Fibroblast of skin of scalp (primary cell): ENCODE measurements around the gene IQSEC1.

Experiments used
- DNase-seq: peaks from one replicate; pipeline ENCODE4 v3.0.0-alpha.2; 2013

IQSEC1 gene

DNA sequence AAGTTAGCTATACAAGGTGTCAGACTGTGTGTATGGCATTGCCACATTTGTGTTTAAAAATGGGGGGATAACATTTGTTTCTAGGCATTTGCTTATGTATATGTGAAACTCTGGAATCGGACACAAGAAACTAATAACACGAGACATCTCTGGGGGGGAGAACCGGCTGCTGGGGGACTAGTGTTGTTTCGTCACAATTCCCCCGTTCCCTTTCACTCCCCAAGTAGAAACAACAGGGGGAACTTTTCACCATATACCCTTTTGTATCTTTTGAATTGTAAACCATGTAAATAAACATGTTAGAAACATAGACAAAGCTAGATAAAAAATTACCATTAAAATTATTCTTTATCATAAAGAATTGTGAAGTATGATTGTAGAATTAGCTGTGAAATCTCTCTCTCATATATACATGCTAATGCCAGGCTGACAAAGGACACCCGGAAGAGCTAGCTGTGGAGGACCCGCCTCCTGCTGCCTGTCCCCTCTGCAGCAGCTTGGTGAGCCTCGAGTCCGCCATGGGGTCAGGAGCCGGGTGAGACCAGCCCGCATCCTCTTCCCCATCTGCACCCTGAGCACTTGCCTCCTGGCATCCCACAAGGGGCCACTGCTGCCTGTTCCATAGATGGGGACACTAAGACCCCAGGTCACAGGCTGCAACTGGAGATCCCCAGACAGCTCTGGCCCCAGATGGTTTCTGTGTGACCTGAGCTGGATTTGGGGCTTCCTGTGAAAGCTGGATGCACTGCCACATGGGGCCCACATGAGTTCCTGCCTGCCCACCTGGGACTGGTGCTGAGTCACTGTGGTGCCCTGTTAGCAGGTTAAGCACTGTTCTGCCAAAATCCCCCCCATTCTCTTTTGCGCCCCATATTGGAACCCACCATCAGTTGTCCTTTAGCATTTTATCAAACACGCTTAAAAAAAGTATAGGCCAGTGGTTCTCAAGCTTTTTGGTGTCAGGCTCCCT lies 91.6 kb downstream of the IQSEC1 start:
- DNase-seq: no peak

- DNase-seq: no peak
Measured at GRCh38 chr3:12980596-12981290, 92.5 kb downstream of the IQSEC1 start.

DNA sequence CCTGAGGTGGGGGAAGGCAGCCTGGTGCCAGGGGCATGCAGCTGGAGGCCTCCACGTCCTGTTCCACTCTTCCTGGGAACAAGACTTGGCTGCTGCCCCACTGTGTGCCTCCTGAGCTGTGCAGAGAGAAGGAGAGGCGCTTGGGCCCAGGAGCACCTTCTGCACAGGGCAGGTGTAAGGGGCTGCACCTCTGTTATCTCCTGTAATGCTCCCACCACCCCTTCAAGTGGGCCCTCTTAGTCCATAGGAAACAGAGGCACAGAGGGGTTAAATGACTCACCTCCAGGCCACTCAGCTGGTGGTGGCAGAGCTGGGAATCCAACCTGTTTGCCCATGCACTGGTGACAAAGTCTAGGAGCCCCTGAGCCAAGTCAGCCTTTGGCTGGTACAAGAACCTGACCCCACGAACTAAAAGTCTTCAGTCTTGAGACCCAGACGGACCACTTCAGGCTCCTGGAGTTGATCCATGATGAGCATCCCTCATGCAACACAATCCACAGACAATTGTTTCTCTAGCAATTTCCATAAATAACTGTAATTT lies 93.2 kb downstream of the IQSEC1 start:
- DNase-seq: no peak

DNA sequence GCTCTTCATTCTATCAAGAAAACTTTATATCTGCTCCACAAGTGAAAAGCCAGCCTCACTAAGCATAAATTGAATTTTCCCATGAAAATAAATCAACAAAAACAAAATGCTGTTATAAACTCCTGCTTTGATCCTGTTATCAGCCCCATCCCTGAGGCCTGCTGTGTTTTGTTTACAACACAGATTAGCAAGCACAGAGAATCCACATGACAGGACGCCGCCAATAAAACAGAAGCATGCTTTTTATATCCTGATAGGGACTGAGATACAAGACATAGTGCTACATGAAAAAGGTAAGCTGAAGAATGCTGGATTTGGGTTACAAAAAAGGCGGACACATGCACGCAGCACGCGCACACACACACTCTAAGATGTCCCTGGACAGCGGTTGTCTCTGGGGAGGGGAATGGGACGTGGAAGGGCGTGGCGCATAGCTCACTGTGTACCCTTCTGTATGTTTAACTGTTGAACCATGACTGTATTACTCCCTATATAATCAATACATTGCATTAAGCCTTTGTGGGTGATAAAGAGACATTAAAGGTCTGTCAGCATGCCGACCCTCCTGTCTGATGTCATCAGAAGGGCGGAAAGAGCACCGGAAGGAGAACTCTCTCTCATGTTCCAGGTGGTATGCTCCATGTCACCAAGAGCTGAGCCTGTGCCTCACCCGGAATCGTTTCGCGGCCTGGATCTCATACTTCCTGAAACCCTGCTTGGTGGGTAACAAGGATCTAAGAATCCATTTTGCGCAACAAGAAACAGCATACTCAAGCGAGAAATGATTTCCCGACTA lies 93.9 kb downstream of the IQSEC1 start:
- no peak for DNase-seq

GRCh38 chr3:12978682-12979081 lies 94.5 kb downstream of the IQSEC1 start:
- no peak for DNase-seq

- no peak for DNase-seq
Measured at GRCh38 chr3:12977117-12977808, 96.0 kb downstream of the IQSEC1 start.

DNA sequence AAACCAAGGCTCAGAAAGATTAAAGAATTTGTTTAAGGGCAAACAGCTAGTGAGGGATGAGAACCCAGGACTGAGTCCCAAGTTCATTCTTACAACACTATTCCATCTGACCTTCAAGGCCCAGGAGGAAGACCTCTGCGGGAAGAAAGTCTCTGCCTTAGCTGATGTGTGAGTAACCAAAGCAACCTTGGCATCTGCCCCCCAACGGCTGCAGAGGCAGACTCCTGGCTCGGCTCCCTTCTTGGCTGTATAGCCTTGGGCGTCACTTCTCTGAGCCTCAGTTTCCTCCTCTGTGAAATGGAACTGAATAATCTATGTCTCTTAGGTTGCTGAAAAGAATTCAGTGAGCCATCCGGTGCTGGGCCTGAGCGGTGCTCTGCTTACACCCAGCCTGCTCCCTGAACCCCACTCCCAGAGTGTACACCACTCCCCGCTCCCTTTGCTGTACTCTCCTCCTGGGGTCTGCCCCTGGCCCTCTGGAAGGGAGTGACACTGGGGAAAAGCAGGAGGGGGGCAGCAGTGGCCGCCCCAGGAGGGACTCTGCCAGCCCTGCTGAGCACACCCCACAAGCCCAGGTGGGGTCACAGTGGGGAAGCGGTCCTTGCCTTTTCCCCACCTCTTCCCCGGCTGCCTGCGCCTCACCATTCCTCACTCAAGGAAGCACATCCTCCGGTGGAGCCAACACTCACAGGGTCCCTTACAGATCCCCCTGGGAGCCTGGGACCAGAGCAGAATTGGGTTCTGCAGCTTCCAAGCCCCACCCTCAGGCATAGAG lies 97.3 kb downstream of the IQSEC1 start:
- no peak for DNase-seq

DNA sequence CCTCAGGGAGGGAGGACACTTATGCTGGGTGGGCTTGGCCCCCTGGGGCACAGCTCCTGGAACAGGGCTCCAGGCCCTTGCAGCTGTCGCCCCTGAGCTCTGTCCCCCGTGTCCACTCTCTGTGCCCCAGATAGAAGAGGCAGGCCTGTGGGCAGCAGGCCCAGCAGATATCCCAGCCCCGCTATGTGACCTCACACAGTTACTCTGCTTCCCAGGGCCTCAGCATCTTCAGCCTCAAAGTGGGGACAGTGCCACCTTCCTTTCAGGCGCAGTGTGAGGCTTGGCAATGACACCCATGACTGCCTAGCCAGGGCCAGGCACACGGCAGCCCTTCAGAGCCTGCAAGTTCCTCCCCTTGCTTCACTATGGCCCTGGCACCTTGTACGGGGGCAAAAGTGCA lies 98.4 kb downstream of the IQSEC1 start:
- no peak for DNase-seq

- DNase-seq: no peak
Measured at GRCh38 chr3:12974334-12974733, 98.9 kb downstream of the IQSEC1 start.

DNA sequence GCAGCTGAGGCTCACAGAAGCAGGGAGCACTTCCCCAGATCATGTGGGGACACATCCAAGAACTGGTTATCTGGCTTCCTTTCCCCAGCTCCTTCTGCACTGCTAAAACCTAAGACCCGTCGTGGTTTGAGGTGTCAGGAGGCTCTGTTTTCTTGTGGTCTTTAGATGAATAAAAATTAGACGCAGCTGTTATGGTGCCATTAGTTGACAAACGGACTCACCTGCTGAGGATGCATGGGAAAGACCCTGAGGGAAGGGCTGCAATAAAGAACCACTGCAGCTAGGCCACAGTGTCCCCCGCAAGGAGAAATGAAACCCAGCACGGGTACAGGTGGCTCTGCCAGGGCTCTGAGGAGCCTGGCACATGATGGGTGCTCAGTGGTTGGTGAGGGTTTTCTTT lies 99.4 kb downstream of the IQSEC1 start:
- DNase-seq: no peak

GRCh38 chr3:12972781-12973702 lies 100.2 kb downstream of the IQSEC1 start:
- no peak for DNase-seq

GRCh38 chr3:12972043-12972442 lies 101.2 kb downstream of the IQSEC1 start:
- DNase-seq: no peak

DNA sequence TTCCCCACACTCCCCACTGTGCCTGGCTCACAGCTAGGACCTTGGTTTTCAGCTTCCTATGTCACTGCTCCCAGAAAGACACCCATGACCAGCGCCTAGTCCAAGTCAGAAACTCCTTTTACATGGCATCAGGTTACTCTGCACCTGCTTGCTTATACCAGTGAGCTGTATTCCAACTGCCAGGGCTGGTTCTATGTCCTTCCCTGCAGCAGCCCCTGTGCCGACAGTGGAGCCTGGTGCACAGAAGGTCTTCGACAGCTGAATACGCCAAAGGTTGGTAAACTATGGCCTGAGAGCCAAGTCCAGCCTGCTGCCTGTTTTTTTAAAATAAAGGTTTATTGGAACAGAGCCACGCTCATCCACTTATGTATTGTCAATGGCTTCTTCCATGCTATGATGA lies 102.5 kb downstream of the IQSEC1 start:
- no peak for DNase-seq

- DNase-seq: no peak
Measured at GRCh38 chr3:12969486-12969885, 103.7 kb downstream of the IQSEC1 start.

- no peak for DNase-seq
Measured at GRCh38 chr3:12968541-12968940, 104.7 kb downstream of the IQSEC1 start.

DNA sequence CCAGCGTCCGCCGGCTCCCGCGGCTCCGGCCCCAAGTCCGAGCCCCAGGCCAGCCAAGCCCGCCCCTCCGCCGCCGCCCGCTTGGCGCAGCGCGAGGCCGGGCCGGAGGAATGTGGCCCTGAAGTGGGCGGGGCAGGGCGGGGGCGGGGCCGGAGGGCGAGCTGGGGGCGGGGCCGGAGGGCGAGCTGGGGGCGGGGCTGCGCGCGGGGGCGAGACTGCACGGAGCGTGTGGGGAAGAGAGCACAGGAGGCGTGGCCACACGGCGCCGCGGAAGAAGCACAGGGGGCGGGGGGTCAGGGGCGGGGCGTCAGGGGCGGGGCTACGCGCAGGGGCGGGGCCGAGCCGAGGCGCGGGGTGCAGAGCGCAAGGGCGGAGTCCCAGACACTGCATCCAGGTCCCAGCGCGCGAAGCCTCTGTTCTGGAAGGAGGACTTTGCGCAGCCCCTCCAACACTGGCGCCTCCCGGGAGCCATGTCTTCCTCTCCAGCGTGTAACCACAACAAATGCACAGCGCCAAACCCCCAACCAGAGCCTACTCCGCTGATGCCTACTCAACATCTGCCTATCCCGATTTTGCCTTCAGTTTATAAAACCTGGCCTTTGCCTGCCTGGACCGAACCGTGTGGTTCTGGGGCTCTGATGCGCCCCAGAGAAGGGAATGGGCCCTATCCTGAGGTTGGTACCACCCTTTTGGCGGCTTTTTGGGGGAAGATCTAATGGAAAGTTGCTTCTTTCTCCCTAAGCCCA lies 105.5 kb downstream of the IQSEC1 start:
- peak; percentile 92 for DNase-seq

DNA sequence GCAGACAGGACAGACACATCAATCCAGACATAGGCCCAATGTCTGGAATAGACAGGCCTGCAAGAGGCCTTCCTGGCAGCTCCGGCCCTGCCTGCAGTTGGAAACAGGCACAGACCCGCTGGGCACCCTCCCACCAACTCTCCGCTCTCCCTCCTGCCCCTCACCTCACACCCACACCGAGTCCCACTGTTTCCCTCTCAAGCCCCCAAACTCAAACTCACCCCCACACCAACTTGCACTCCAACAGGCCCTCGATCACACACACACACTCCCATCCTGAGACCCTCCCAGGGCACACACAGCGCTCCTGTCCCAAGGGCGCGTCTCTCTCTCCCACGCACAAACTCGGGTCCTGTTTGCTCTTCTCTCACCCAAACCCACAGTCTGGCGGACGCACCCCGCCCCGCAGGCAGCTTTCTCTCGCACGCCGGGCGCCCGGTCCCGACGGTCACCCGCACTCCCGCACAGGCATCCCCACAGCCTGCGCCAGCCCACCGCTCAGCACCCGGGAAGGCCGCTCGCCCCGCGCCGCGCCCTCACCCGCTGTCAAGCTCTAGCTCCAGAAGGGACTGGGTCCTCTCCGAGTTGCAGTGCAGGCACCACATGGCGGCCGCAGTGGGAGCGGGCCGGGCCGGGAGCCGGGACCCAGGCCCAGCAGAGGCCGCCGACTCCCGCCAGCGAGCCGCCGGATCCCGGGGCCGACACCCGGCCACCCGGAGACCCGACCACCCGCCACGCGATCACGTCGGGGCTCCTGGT lies 106.2 kb downstream of the IQSEC1 start:
- no peak for DNase-seq

DNA sequence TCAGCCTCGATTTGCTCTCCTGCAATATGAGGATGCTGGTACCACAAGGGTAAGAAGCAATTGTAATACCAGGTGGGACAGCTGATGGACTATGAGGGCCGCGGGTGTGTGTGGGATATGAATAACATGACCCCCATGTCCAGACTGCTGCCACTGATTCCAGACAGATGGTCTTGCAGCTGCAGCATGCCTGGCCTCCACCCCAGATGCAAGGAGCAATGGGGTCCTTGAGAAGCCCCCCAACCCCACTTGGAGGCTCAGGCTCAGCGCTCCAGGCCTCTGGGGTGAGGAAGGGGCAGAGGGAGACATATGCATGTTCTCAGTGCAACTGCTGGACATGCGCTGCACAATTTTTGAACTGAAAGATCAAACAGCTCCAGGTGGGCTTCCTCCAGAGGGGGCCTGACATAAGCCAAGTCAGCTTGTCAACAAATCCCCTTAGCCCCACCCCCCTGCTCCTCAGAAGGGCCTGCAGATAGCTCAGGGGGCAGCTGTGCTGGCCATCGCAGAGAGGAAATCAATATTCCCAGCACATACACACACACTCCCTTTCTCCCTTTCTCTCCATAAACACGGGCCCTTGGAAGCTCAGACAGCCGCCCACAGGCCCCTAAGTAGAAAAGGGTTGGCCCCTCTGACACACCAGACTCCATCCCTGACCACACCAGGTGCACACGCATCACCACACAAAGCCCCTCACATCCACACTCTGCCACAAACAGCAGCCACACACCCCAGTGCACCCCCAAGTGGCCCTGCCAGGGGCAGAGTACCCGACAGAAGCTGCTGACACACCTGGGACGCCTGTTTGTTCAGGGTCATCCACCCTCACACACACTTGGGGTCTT lies 107.0 kb downstream of the IQSEC1 start:
- DNase-seq: no peak
